Neural cell (in vitro differentiated cells): ENCODE data around the gene STS. TPM values are rescaled to one million over a fixed set of nuclear protein-coding genes. Genes with fewer than 3 reads are reported as not detected.

Experiments
- H2AFZ ChIP-seq: fragments of 200-600, 300-800 bp; sonication (generic), shearing (Covaris generic); 2 replicates; pipeline ENCODE4 v1.6.0; 2014; ENCODE audit warnings: low read depth, mild to moderate bottlenecking, antibody characterized with exemption, low read length, moderate library complexity
- H3F3A ChIP-seq: fragments of 200-600 bp; shearing (Covaris generic); 2 replicates; pipeline ENCODE4 v1.6.1; 2016; ENCODE audit warnings: mild to moderate bottlenecking, moderate library complexity, mixed read lengths, antibody characterized with exemption, low read length; ENCODE audit not compliant: insufficient read depth, poor library complexity, severe bottlenecking
- H3K27ac ChIP-seq: fragments of 200-600, 300-800 bp; sonication (generic), shearing (Covaris generic); 2 replicates; pipeline ENCODE4 v1.5.1; 2014; ENCODE audit warnings: mild to moderate bottlenecking, low read length, moderate library complexity
- H3K27me3 ChIP-seq: fragments of 300-800, 200-600 bp; sonication (generic), shearing (Covaris generic); 2 replicates; pipeline ENCODE4 v1.6.0; 2014; ENCODE audit warnings: mild to moderate bottlenecking, low read depth, low read length, moderate library complexity; ENCODE audit not compliant: insufficient read depth
- H3K36me3 ChIP-seq: fragments of 300-800, 200-600 bp; sonication (generic), shearing (Covaris generic); 2 replicates; pipeline ENCODE4 v1.5.1; 2014; ENCODE audit warnings: mild to moderate bottlenecking, antibody characterized with exemption, low read length, moderate library complexity; ENCODE audit not compliant: insufficient read depth
- H3K4me2 ChIP-seq: fragments of 300-800, 200-600 bp; sonication (generic), shearing (Covaris generic); 2 replicates; pipeline ENCODE4 v1.6.0; 2014; ENCODE audit warnings: mild to moderate bottlenecking, low read length
- H3K4me3 ChIP-seq: fragments of 300-800, 200-600 bp; sonication (generic), shearing (Covaris generic); 2 replicates; pipeline ENCODE4 v1.5.1; 2014; ENCODE audit warnings: mild to moderate bottlenecking, low read length, moderate library complexity
- H3K79me2 ChIP-seq: fragments of 200-600 bp; shearing (Covaris generic); replicated peaks from 2 replicates; pipeline ENCODE4 v1.6.0; 2014; ENCODE audit warnings: mild to moderate bottlenecking, low read length, moderate library complexity; ENCODE audit not compliant: insufficient read depth
- H3K9ac ChIP-seq: fragments of 300-800, 200-600 bp; sonication (generic), shearing (Covaris generic); 2 replicates; pipeline ENCODE4 v1.6.1; 2016; ENCODE audit warnings: mild to moderate bottlenecking, low read length, mixed read lengths
- H3K9me2 ChIP-seq: fragments of 200-600 bp; shearing (Covaris generic); 2 replicates; pipeline ENCODE4 v1.6.1; 2016; ENCODE audit warnings: mild to moderate bottlenecking, low read length, mixed read lengths; ENCODE audit not compliant: insufficient read depth
- H3K9me3 ChIP-seq: fragments of 200-600, 300-800 bp; sonication (generic), shearing (Covaris generic); 2 replicates; pipeline ENCODE4 v1.6.1; 2016; ENCODE audit warnings: mild to moderate bottlenecking, mixed run types, low read length, moderate library complexity, mixed read lengths
- H4K20me1 ChIP-seq: fragments of 200-600 bp; shearing (Covaris generic); 2 replicates; pipeline ENCODE4 v1.6.1; 2016; ENCODE audit warnings: mild to moderate bottlenecking, mixed run types; ENCODE audit not compliant: insufficient read depth
- EP300 ChIP-seq: fragments of 450-650 bp; conservative IDR thresholded peaks from 2 replicates; pipeline ENCODE4 v1.6.1; 2014; ENCODE audit warnings: antibody characterized with exemption, mild to moderate bottlenecking, moderate library complexity; ENCODE audit not compliant: poor library complexity, severe bottlenecking
- EZH2 ChIP-seq: fragments of 200-600, 300-800 bp; shearing (Covaris generic), sonication (generic); IDR thresholded peaks from 2 replicates; pipeline ENCODE4 v1.6.1; 2014; ENCODE audit warnings: antibody characterized with exemption, low read length, borderline replicate concordance, mild to moderate bottlenecking; ENCODE audit not compliant: insufficient read depth, poor library complexity, severe bottlenecking
- MXI1 ChIP-seq: fragments of 450-650 bp; conservative IDR thresholded peaks from 2 replicates; pipeline ENCODE4 v1.6.1; 2014; ENCODE audit warnings: antibody characterized with exemption, mild to moderate bottlenecking; ENCODE audit not compliant: poor library complexity, severe bottlenecking
- POLR2AphosphoS5 ChIP-seq: IDR thresholded peaks from 2 replicates; pipeline ENCODE4 v1.6.1; 2012
- RAD21 ChIP-seq: fragments of 450-650 bp; conservative IDR thresholded peaks from 2 replicates; pipeline ENCODE4 v1.6.1; 2014; ENCODE audit warnings: antibody characterized with exemption, mild to moderate bottlenecking, moderate library complexity
- SMC3 ChIP-seq: fragments of 450-650 bp; conservative IDR thresholded peaks from 2 replicates; pipeline ENCODE4 v1.6.1; 2014; ENCODE audit warnings: antibody characterized with exemption, mild to moderate bottlenecking, moderate library complexity; ENCODE audit not compliant: poor library complexity
- TAF1 ChIP-seq: IDR thresholded peaks from 2 replicates; pipeline ENCODE4 v1.6.1; 2012; ENCODE audit warnings: low read depth
- polyA plus RNA-seq: library from polyadenylated mRNA; depleted of rRNA; stranded (reverse); fragments of >200 nt; gene quantifications from 2 replicates; pipeline ENCODE4 v1.2.3, GENCODE V29; 2014
- TF ChIP-seq, protein P1 (sequence below): fragments of 450-650 bp; IDR thresholded peaks from 2 replicates; pipeline ENCODE4 v1.5.1; 2014; ENCODE audit warnings: antibody characterized with exemption, mild to moderate bottlenecking, moderate library complexity; ENCODE audit not compliant: poor library complexity, severe bottlenecking
- TF ChIP-seq, protein P2 (sequence below): IDR thresholded peaks from 2 replicates; pipeline ENCODE4 v1.6.1; 2012; ENCODE audit warnings: borderline replicate concordance

STS gene
- polyA plus RNA-seq, 1 donor from 2014 or later, result 1.7 TPM

GRCh38 chrX:7108030-7108429 is 39.5 kb upstream of the STS start:
- H3K4me2 ChIP-seq, result no peak overlapping the region
- H3K27ac ChIP-seq, result no peak overlapping the region
- TF ChIP-seq MXI1, result no peak
- no peaks in the 10 kb centered on the region for H3K27me3 ChIP-seq
- H3K9me2 ChIP-seq, result no peaks in the 10 kb centered on the region
- H3F3A ChIP-seq, result no peaks in the 10 kb centered on the region
- H3K9me3 ChIP-seq, result no peaks in the 10 kb centered on the region
- no peak overlapping the region for H2AFZ ChIP-seq
- no peaks in the 10 kb centered on the region for H3K36me3 ChIP-seq
- H3K4me3 ChIP-seq, result no peak overlapping the region
- no peaks in the 10 kb centered on the region for H4K20me1 ChIP-seq
- no peak overlapping the region for H3K9ac ChIP-seq
- no peaks in the 10 kb centered on the region for H3K79me2 ChIP-seq

GRCh38 chrX:7109049-7109531 is 38.4 kb upstream of the STS start:
- Histone ChIP-seq H3F3A (no peaks in the 10 kb centered on the region), H3K9me3 (no peaks in the 10 kb centered on the region), H3K9ac (no peak overlapping the region), H3K27ac (no peak overlapping the region), H3K4me2 (no peak overlapping the region), H3K79me2 (no peaks in the 10 kb centered on the region), H2AFZ (no peak overlapping the region), H4K20me1 (no peaks in the 10 kb centered on the region), H3K4me3 (no peak overlapping the region), H3K36me3 (no peaks in the 10 kb centered on the region), H3K9me2 (no peaks in the 10 kb centered on the region), H3K27me3 (no peaks in the 10 kb centered on the region)
- TF ChIP-seq MXI1 (no peak), EP300 (no peak), POLR2AphosphoS5 (no peak), EZH2 (no peak), SMC3 (no peak), RAD21 (no peak), TAF1 (no peak)
- TF ChIP-seq, protein P1, sequence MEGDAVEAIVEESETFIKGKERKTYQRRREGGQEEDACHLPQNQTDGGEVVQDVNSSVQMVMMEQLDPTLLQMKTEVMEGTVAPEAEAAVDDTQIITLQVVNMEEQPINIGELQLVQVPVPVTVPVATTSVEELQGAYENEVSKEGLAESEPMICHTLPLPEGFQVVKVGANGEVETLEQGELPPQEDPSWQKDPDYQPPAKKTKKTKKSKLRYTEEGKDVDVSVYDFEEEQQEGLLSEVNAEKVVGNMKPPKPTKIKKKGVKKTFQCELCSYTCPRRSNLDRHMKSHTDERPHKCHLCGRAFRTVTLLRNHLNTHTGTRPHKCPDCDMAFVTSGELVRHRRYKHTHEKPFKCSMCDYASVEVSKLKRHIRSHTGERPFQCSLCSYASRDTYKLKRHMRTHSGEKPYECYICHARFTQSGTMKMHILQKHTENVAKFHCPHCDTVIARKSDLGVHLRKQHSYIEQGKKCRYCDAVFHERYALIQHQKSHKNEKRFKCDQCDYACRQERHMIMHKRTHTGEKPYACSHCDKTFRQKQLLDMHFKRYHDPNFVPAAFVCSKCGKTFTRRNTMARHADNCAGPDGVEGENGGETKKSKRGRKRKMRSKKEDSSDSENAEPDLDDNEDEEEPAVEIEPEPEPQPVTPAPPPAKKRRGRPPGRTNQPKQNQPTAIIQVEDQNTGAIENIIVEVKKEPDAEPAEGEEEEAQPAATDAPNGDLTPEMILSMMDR, result no peak
- TF ChIP-seq, protein P2, sequence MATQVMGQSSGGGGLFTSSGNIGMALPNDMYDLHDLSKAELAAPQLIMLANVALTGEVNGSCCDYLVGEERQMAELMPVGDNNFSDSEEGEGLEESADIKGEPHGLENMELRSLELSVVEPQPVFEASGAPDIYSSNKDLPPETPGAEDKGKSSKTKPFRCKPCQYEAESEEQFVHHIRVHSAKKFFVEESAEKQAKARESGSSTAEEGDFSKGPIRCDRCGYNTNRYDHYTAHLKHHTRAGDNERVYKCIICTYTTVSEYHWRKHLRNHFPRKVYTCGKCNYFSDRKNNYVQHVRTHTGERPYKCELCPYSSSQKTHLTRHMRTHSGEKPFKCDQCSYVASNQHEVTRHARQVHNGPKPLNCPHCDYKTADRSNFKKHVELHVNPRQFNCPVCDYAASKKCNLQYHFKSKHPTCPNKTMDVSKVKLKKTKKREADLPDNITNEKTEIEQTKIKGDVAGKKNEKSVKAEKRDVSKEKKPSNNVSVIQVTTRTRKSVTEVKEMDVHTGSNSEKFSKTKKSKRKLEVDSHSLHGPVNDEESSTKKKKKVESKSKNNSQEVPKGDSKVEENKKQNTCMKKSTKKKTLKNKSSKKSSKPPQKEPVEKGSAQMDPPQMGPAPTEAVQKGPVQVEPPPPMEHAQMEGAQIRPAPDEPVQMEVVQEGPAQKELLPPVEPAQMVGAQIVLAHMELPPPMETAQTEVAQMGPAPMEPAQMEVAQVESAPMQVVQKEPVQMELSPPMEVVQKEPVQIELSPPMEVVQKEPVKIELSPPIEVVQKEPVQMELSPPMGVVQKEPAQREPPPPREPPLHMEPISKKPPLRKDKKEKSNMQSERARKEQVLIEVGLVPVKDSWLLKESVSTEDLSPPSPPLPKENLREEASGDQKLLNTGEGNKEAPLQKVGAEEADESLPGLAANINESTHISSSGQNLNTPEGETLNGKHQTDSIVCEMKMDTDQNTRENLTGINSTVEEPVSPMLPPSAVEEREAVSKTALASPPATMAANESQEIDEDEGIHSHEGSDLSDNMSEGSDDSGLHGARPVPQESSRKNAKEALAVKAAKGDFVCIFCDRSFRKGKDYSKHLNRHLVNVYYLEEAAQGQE, result no peak
